ENCODE measurements around the gene GDF11. TPM values are rescaled to one million over a fixed set of nuclear protein-coding genes. Genes with fewer than 3 reads are reported as not detected.

GDF11 gene
- total RNA-seq, 2 experiments from 2014 or later, result 4.4 to 6.6 TPM

DNA sequence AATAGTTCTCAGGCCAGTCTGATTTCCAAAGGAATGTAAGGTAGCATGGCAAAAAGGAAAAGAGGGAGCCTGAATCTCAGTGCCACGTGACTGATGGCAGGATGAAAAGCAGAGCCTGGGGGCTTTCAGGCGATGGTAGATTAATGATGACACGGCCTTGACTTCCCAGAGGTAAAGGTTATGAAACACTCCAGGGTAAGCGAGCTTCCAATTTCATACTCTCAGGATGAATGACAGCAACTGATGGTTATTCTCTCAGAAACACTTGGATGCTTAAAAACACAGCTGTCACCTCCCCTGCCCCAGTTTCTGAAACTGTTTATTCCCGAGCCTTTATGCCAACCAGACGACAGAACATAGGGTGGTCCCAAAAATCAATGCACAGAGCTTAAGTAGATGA is 28.8 kb downstream of the GDF11 start:
- Mint-ChIP-seq H3K27ac (peak overlapping the region; percentile 19), H3K4me3 (no peak overlapping the region)

DNA sequence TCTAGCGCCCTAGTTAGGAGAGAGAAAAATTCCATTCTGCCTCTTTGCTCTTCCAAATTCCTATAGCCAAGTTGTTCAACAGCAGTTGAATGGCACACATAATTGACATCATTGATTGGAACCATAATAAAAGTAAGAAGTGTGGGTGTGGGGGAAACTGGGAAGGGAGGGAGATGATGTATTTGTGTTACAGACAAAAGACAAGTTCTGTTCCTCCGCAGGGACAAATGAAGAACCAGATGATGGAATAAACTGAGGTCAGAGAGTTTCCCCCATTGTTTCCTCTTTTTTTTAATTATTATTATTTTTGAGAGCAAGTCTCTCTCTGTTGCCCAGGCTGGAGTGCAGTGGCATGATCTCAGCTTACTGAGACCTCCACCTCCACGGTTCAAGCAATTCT is 34.9 kb downstream of the GDF11 start:
- Mint-ChIP-seq H3K4me3 (no peak overlapping the region), H3K27ac (no peak overlapping the region), H3K36me3 (ENCODE audit: low read depth) (peaks cover 77% of the 10 kb centered on the region), H3K4me1 (ENCODE audit: low read depth) (peaks cover 3% of the 10 kb centered on the region), H3K9me3 (no peaks in the 10 kb centered on the region), H3K27me3 (no peaks in the 10 kb centered on the region)
- H3K27ac ChIP-seq (ENCODE audit: low read depth in 1 of 2, low read length in 2 of 2), result no peak overlapping the region
- TF ChIP-seq, protein P1, sequence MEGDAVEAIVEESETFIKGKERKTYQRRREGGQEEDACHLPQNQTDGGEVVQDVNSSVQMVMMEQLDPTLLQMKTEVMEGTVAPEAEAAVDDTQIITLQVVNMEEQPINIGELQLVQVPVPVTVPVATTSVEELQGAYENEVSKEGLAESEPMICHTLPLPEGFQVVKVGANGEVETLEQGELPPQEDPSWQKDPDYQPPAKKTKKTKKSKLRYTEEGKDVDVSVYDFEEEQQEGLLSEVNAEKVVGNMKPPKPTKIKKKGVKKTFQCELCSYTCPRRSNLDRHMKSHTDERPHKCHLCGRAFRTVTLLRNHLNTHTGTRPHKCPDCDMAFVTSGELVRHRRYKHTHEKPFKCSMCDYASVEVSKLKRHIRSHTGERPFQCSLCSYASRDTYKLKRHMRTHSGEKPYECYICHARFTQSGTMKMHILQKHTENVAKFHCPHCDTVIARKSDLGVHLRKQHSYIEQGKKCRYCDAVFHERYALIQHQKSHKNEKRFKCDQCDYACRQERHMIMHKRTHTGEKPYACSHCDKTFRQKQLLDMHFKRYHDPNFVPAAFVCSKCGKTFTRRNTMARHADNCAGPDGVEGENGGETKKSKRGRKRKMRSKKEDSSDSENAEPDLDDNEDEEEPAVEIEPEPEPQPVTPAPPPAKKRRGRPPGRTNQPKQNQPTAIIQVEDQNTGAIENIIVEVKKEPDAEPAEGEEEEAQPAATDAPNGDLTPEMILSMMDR (IDR thresholded peaks at IDR 0.05), result no peak
- DNase-seq (no peak), ATAC-seq (ENCODE audit: poor library complexity) (no peak)
- no peak overlapping the region for H3K4me3 ChIP-seq (ENCODE audit: low read length)
- POLR2A ChIA-PET, result no interaction called here
- peaks cover 64% of the 10 kb centered on the region for H3K36me3 ChIP-seq (ENCODE audit: insufficient read depth, low read length)
- no peaks in the 10 kb centered on the region for H3K9me3 ChIP-seq (ENCODE audit: control insufficient read depth in 1 of 2, insufficient read depth in 1 of 2, low read length in 2 of 2)
- intact Hi-C loops (cut with DNase I, micrococcal nuclease), result no loop called here
- H3K27me3 ChIP-seq (ENCODE audit: control insufficient read depth in 1 of 2, insufficient read depth in 2 of 2, low read length in 2 of 2), result no peaks in the 10 kb centered on the region
- CTCF ChIA-PET, result no interaction called here
- peaks cover 4% of the 10 kb centered on the region for H3K4me1 ChIP-seq (ENCODE audit: insufficient read depth, low read length)

More for the DNA sequence above, 28.8 kb downstream of the GDF11 start:
- Histone ChIP-seq H3K27me3 (ENCODE audit: control insufficient read depth in 1 of 2, insufficient read depth in 2 of 2, low read length in 2 of 2) (no peaks in the 10 kb centered on the region), H3K36me3 (ENCODE audit: insufficient read depth, low read length) (peaks cover 50% of the 10 kb centered on the region), H3K4me1 (ENCODE audit: insufficient read depth, low read length) (no peaks in the 10 kb centered on the region), H3K9me3 (ENCODE audit: control insufficient read depth in 1 of 2, insufficient read depth in 1 of 2, low read length in 2 of 2) (no peaks in the 10 kb centered on the region), H3K4me3 (ENCODE audit: low read length) (no peak overlapping the region), H3K27ac (ENCODE audit: low read depth in 1 of 2, low read length in 2 of 2) (no peak overlapping the region)
- ChIA-PET CTCF (no interaction called here), POLR2A (no interaction called here)
- Mint-ChIP-seq H3K27me3 (no peaks in the 10 kb centered on the region), H3K9me3 (no peaks in the 10 kb centered on the region), H3K36me3 (ENCODE audit: low read depth) (peaks cover 56% of the 10 kb centered on the region), H3K4me1 (ENCODE audit: low read depth) (peaks cover 12% of the 10 kb centered on the region)
- ATAC-seq (ENCODE audit: poor library complexity), result no peak
- intact Hi-C loops (cut with DNase I, micrococcal nuclease), result no loop called here
- TF ChIP-seq, protein P1 (IDR thresholded peaks at IDR 0.05), result no peak
- no peak for DNase-seq

DNA sequence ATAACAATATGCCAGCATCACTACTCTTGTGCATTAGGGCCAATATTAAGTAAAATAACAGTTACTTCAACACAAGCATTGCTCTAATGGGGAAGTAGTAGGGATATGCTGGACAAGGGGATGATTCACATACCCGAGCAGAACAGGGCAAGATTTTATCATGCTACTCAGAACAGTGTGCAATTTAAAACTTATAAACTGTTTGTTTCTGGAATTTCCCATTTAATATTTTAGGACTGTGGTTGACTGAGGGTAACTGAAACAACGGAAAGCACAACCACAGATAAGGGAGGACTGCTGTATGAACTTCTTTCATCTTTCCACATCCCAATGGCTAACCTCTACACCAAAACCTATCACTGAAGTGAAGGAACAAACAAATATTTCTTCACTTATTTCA is 37.8 kb downstream of the GDF11 start:
- POLR2A ChIA-PET, result no interaction called here
- peak in 1 of 14 experiments; percentile 12 for DNase-seq
- H3K4me1 Mint-ChIP-seq (ENCODE audit: low read depth), result no peaks in the 10 kb centered on the region
- intact Hi-C loops (cut with DNase I, micrococcal nuclease), result no loop called here
- Histone ChIP-seq H3K36me3 (ENCODE audit: insufficient read depth, low read length) (peaks cover 79% of the 10 kb centered on the region), H3K27me3 (ENCODE audit: control insufficient read depth in 1 of 2, insufficient read depth in 2 of 2, low read length in 2 of 2) (no peaks in the 10 kb centered on the region), H3K4me3 (ENCODE audit: low read length) (no peak overlapping the region), H3K27ac (ENCODE audit: low read depth in 1 of 2, low read length in 2 of 2) (no peak overlapping the region), H3K4me1 (ENCODE audit: insufficient read depth, low read length) (peaks cover 4% of the 10 kb centered on the region), H3K9me3 (ENCODE audit: control insufficient read depth in 1 of 2, insufficient read depth in 1 of 2, low read length in 2 of 2) (no peaks in the 10 kb centered on the region)
- no peaks in the 10 kb centered on the region for H3K27me3 Mint-ChIP-seq
- no peak overlapping the region for H3K27ac Mint-ChIP-seq
- H3K4me3 Mint-ChIP-seq, result no peak overlapping the region
- peaks cover 91% of the 10 kb centered on the region for H3K36me3 Mint-ChIP-seq (ENCODE audit: low read depth)
- TF ChIP-seq, protein P1 (IDR thresholded peaks at IDR 0.05), result no peak
- ATAC-seq (ENCODE audit: poor library complexity), result no peak
- CTCF ChIA-PET, result no interaction called here
- no peaks in the 10 kb centered on the region for H3K9me3 Mint-ChIP-seq

Measured in CD4-positive, alpha-beta T cell (primary cell).